GM21576 (cell line): Measurements from ENCODE around the gene CSDE1.

Experiments used
- ATAC-seq: cut with Tn5 transposase; IDR thresholded peaks from one replicate; pipeline ENCODE4 v1.9.1; 2021; ENCODE audit warnings: mild to moderate bottlenecking, moderate library complexity; ENCODE audit not compliant: unreplicated experiment

CSDE1 gene

DNA sequence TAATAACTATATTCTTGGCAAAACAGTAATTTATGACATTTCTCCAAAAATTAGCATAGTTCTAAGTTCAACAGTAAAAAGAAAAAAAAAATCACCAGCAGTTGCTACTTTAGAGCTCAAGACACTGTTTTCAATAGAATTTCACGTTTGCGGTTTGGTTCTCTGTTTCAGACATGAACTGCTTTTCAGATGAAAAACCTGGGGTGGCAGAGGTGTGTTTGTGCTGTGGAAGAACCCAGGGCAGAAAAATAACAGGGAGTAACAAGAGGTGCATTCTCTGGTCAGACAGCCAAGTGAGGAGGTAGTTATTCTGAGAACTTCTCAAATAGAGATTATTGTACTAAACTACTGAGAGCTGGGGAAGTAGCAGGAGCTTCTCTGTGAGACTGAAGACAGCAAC lies 50.2 kb downstream of the CSDE1 start:
- ATAC-seq = no peak

DNA sequence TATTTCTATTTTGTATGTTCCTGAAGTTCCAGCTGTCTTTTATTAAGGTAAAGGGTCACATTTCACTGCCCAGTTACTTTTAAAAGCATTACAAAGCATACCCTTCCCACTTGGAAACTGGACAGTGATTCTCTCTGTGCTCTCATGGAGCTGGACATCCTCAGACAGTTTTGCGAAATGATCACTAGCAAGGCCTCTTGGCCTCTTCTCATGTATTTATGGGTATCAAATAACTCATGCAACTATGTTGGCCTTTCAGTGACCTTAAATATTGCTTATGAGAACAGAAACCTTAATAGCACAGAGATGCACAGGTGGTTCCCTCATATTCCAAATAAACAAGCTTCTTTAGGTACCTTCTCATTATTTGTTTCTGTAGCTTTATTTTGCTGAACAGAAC lies 54.5 kb downstream of the CSDE1 start:
- ATAC-seq = no peak

DNA sequence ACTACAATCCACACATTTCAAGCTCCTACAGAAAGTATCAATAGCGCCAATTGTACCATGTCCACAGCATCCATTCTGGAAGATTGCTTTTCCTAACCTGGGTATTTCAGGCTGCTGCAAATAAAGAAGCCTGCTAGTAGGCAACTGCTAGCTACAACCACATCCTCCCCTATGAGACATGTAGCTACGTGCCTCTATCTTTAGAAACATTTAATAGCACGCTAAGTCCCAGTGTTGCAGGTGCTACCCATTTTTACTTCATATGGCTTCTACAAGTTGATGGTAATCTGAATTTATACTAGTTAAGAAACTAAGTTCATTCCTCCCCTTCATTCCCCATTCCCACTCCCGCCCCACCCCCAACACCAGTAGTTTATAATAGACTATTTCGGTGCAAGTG lies 55.0 kb downstream of the CSDE1 start:
- ATAC-seq = no peak

DNA sequence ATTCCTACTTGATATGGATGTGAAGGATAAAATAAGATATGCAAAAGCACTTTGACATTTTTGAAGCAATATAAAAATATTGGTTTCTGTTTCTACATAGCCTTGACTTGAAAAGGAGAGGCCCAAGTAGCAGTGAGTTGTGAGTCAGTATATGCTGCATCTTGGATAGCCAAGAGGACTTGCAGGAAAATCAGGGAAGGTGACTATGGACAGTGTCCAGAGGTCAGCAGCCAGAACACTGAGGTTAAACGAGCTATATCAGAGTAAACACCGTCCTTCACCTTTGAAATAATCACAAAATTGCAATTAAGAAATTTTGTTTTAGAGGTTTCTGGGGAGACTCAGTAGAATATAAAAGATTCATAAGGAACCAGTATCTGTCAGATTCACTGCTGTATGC lies 55.9 kb downstream of the CSDE1 start:
- ATAC-seq = no peak

DNA sequence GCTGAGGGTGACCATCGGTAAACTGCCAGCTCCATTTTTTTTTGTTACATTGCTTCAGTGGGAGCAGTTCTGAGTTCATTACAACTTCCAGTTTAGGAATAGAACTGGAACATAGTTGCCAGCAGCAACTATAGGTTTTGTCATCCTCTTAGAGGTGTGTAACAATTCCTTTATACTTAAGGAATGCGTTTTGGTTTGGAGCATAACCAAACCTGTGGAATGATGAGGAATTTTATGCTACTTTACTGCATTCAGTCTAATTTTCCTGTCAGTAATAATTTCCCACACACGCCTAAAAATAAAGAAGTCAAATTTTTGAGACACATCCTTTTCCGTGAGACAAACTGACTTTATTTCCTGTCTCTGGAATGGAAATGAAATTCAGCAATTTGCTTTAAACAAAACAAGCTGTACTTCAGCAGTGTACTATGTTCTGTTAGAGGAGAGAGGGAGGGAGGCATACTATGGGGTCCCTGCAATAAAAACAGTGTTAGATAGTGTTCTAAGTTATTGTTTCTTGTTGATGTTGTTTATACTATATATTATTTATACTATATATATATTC lies 57.7 kb downstream of the CSDE1 start:
- no peak for ATAC-seq

DNA sequence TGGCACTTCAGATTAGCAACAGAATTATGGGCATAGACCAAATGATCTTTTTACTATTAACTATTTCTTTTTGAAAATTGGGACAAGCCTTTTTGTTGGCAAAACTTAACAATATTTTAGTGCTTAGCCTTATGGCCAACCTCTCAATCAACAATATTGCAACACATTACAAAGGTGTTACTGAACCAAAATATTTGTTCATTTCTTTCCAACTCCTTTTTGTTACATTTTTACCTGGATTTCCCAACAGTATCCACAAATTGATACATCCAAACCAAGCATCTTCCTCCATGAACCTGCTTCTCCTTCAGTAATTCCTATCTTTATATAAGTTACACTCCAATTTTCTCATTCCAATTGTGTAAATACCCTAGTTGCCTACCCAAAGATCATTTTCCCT lies 61.0 kb downstream of the CSDE1 start:
- ATAC-seq = no peak

DNA sequence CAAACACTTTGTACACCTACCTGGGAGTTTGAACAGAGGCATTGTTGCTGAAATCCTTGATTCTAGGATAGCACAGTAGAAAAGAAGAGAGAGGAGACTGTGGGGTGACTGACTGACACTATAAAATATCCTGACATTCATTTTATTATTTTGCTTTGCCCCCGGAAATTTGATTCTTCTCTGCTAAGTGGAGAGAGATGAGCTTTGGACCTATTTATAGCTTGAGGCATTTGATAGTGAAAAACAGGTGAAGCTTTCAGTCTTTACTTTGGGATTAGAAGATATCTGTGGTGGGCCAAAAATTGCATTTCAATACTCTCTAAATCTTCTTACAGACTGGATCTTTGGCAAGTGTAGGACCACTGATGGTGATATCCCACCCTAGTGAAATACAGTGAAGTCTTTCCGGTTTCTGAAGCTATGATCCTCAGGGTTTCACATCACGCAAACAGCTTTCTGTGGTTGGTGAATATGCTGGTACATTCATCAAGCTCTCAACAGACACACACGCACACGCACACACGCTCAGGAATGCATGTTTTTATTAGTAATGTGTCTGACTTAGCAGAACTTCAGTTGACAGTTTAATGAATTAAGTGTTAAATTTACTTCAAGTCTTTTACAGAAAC lies 62.2 kb downstream of the CSDE1 start, which contains the start of gene AMPD1:
Gene AMPD1 (minus strand): TSS at position 117 of the 629 bp plus-strand sequence. CDS start 75 bp downstream, at position 42.
- ATAC-seq = no peak

DNA sequence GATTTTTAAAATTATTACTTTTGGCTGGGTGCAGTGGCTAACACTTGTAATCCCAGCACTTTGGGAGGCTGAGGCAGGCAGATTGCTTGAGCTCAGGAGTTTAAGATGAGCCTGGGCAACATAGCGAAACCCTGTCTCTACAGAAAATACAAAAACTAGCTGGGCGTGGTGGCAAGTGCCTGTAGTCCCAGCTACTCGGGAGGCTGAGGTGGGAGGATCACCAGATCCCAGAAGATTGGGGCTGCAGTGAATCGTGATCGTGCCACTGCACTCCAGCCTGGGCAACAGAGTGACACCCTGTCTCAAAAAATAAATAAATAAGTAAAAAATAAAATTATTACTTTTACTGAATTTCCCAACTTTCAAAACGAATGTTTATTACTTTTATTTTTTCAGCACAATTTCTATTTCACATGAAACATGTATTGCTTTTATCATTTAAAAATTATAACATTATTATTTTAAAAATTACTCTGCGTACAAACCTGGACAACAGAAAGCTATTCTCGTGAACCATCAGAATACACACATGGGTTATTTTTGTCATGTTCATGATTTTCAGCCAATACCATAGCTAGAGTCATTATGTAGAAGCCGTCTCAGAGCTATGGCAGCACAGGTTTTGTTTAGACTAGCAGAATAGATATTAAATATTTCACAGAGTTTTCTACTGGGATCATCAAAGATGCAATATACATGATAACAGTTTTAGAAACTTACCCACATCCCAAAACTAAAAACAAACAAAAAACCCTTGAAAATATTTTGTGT lies 63.1 kb downstream of the CSDE1 start:
- no peak for ATAC-seq

DNA sequence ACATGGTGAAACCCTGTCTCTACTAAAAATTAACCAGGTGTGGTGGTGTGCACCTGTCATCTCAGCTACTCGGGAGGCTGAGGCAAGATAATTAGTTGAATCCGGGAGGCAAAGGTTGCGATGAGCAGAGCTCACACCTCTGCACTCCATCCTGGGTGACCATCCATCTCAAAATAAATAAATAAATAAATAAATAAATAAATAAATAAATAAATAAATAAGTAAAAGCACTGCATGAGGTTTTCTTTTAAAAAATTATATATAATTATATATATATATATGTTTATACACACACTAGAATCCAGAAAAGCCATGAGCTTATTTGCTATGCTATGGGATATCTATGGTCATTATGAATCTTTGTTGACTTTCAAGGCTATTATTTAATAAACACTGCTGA lies 64.8 kb downstream of the CSDE1 start:
- ATAC-seq = no peak

DNA sequence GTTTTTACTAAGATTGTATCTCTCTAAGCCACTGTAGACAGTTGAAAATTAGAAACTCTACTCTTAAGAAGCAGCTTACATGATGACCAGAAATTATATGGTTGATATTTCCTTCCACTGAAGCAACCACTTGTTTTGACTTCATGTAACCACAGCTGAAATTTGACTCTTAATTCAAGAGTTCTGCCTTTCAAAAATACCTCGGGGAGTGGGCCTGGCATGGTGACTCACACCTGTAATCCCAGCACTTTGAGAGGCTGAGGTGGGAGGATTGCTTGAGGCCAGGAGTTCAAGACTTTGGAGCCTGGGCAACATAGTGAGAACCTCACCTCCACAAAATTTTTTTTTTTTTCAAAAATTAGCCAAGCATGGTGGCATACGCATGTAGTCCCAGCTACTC lies 66.7 kb downstream of the CSDE1 start:
- ATAC-seq = no peak

DNA sequence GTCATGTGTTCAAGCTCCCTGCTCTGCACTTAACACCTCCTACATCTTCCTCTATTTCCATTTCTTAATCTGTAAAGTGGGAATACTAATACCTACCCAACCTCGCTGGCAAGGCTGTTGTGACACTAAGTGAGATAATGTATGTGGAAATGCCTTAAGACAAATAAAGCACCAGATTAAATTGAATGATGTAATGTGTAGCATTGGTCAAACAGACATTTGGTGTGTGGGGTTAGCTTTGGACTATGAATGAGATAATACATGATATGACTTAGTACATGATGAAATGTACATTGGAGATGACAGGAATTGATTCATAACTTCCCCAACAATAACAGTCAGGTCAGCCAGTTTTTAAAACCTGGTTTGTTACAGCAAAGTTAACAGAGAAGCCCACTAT lies 67.6 kb downstream of the CSDE1 start:
- ATAC-seq = no peak

DNA sequence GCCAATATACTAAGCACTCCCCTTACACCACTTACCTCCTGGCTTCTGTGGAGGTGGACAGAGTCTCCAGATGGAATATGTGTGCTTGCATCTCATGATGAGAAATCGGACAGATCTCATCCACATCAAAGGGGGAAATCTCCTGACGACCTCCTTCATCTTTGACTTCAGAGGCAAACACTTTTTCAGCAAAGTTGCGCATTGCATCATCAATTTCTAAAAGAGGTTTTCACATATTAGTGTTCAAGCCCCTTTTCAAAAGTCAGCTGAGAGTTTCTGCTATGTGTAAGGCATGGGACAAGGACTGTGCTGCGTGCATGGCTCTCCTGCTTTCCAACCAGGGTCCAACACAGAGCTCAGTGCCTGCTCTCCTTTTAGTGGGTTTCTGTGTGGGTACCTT lies 69.3 kb downstream of the CSDE1 start:
- no peak for ATAC-seq

DNA sequence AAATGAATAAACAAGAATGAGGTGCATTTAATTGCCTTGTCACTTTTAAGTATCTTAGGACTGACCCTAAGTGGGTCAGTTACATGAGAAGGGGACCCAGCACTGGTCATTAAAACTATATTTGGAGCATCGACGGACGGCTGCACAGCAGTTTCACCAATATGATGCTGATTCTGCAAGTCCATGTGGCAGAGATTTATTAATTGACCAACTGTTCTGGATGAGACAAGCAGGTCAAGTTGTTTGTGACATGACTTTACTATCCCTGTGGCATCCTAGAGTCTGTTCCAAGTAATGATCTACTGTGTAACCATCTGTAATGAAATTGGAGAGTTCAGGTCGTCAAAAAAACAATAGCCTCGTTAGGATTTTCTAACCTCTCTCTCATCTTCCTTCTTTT lies 71.9 kb downstream of the CSDE1 start:
- ATAC-seq = no peak

DNA sequence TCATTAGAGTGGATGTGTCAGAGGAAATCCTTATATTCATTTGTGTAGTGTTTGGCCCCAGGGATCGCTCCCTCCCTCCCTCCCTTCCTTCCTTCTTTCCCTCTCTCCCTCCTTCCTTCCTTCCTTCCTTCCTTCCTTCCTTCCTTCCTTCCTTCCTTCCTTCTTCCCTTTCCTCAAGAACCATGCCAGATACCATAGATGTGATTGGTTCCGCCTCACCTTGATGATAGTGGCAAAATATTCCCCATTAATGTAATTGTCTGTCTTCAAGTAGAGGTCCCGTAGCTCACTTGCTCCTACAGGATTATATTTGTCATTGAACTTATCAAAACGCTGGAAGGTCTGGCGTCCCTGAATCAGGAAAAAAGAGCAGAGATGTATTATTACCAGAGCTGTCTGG lies 80.1 kb downstream of the CSDE1 start:
- ATAC-seq = no peak

DNA sequence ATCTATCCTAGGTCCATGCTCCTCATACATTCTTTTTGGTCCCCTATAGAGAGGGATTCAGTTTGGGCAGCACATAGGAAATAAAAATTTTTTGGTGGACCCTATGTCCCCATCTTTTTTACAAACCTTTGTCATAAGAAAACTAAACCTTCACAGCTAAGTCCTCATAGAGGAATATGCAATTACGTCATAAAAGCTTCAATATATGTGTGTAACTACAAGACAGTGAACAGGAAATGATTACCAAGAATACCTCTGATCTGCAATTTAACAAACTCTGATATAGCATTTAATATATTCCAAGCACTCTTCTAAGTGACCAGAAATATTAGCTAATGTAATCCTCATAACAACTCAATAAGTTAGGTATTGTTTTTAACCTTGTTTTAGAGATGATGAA lies 81.7 kb downstream of the CSDE1 start:
- ATAC-seq = no peak

DNA sequence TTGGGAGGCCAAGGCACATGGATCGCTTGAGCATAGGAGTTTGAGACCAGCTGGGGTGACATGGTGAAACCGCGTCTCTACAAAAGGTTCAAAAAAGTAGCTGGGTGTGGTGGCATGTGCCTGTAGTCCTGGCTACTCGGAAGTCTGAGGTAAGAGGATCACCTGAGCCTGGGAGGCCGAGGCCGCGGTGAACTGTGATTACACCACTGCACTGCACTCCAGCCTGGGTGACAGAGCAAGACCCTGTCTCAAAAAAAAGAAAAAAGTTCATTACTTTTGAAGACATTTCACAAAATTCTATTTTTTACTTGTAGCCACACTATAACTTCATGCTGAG lies 85.9 kb downstream of the CSDE1 start:
- ATAC-seq = no peak

DNA sequence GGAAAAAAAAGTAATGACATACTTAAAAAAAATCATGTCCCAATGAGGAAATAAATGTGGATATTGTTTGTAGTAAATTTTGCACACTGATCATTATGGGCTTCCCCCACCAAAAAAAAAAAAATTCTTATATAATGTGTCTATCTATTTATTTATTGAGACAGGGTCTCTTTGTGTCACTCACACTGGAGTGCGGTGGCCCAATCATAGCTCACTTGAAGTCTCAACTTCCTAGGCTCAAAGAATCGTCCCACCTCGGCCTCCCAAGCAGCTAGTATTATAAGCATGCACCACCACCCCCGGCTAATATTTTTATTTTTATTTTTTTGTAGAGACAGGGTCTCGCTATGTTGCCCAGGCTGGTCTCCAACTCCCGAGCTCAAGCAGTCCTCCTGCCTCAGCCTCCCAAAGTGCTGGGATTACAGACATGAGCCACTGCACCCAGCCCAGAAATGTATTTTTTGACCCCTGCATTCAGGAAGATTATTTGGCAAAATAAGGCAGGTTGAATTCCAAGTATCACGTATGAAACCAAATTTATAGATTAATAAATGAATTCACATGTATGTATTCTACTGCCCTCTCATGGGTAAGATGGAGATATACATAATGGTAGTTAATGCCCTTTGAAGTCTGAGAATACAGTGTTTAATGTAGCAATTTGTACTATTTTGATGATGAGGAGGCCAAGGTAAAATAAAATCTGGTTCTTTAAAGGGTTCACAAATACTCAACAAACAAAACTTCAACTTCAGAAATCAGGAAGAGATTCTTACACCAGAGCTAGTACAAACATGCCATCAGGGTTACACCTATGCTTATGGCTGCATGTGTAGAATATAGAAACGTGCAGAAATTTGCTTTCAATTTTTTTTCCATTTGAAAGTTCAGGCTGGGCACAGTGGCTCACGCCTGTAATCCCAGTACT lies 86.5 kb downstream of the CSDE1 start:
- ATAC-seq = no peak

DNA sequence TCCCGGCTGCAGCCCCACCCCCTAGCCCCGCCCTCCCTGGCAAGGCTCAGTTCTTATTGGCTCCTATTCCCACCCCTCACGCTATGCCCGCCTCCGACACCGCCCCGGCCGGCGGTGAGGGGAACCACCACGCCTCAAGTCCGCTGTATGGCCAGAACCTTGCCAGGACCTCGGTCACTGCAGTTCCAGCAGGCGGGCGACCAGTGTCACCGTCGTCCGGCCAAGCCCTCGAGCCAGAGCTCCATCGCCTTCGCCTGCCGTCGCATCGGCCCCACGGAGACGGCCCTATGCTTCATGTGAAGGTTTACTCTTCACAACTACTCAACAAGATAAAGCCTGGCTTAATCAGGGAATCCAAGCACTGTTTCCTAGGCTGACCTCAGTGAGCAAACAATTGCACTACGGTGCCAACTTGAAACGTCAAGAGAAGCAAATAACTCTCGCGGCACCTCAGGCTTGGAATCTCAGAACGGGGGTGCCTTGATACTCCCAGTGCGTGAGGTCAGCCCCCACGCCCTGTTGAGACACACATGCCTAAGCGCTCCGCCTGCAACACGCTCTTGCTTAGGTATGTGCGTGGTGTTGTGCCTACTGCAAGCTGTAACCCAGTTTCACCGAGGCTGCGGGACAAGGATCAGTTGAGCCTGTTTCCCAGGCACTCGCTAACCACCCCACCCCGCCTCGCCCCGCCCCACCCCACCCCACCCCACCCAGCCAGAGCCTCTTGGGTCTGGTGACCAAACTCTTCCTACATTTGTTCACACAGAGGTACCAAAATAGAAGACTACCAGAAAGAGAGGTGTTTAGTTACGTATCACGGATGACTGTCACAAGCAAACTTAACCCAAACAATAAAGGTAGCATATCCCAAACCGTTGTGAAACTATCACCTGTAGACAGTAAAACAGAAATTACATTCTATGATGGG lies 87.4 kb downstream of the CSDE1 start:
- peak; percentile 99 for ATAC-seq

DNA sequence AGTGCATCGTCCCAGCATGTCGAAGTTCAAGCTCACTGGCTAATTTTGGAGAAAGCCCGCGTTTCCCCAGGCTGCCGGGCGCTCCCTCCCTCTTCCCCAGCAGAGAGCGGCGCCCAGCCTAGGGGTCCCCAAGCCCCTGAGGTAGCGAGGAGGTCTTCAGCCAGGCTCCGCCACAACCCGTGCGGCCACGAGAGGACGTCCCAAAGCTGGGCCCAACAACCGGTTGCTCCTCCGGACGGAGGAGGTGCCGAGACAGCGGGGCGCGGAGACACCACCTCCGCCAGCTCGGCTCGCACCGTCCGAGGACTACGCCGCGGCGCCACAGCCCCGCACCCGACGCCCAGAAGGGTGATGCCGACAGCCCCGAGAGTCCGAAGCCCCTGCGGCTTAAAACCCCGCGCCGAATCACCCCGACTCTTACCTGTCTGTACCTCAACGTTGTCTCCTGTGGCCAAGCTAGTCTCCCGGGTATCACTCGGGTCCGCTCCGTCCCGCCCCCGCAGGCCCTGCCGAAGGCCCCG lies 88.2 kb downstream of the CSDE1 start, which contains the start of gene DENND2C:
Gene DENND2C (minus strand): TSS at position 488 of the 521 bp plus-strand sequence. CDS start 44,065 bp downstream, outside the sequence.
- ATAC-seq = peak; percentile 51
